NB4 (cell line): ENCODE results near the gene DSG3.
"Not testable (repeated sequence)": the region's sequence is repeated elsewhere in the genome, so short reads cannot be mapped to it uniquely, and the experiment has no call there.

Source experiments
- DNase-seq: peaks from one replicate; pipeline ENCODE4 v3.0.0; 2010; ENCODE audit warnings: low read depth
- H3K4me3 ChIP-seq: one replicate; pipeline ENCODE4 v1.5.1; 2011; ENCODE audit warnings: mild to moderate bottlenecking, low read depth, low read length, moderate library complexity
- MYC ChIP-seq: IDR thresholded peaks from 2 replicates; pipeline ENCODE4 v1.6.1; 2011; ENCODE audit warnings: low read depth, low read length
- POLR2A ChIP-seq: IDR thresholded peaks from 2 replicates; pipeline ENCODE4 v1.6.1; 2011; ENCODE audit warnings: mild to moderate bottlenecking; ENCODE audit not compliant: insufficient read length; ENCODE audit errors: extremely low read depth
- TF ChIP-seq, protein P1 (sequence below): IDR thresholded peaks from 2 replicates; pipeline ENCODE4 v1.6.1; 2011; ENCODE audit warnings: low read depth, low read length
- TF ChIP-seq, protein P2 (sequence below): IDR thresholded peaks from one replicate; pipeline ENCODE4 v1.5.1; 2012; ENCODE audit warnings: low read depth, low read length

DSG3 gene

DNA sequence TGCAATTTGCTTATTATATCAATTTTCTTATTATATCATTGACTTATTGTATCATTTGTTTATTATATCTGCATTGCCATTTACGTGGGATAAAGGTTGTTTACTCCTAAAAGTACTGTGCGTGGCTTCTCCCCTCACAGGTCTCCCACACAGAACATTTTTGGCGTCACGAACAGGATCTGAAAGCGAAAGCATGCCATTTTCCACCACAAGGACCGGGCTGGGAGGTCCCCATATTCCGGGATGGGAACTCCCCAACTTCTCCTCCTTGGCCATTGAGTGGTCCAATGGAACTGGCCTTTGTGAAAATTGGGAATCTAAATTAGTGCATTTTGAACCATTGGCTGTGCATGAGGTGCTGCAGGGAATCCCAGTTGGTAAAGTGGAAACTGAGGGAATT lies 45.6 kb downstream of the DSG3 start:
- no peak overlapping the region for H3K4me3 ChIP-seq
- TF ChIP-seq, protein P1, sequence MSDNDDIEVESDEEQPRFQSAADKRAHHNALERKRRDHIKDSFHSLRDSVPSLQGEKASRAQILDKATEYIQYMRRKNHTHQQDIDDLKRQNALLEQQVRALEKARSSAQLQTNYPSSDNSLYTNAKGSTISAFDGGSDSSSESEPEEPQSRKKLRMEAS = no peak
- TF ChIP-seq MYC (no peak), POLR2A (no peak)
- TF ChIP-seq, protein P2, sequence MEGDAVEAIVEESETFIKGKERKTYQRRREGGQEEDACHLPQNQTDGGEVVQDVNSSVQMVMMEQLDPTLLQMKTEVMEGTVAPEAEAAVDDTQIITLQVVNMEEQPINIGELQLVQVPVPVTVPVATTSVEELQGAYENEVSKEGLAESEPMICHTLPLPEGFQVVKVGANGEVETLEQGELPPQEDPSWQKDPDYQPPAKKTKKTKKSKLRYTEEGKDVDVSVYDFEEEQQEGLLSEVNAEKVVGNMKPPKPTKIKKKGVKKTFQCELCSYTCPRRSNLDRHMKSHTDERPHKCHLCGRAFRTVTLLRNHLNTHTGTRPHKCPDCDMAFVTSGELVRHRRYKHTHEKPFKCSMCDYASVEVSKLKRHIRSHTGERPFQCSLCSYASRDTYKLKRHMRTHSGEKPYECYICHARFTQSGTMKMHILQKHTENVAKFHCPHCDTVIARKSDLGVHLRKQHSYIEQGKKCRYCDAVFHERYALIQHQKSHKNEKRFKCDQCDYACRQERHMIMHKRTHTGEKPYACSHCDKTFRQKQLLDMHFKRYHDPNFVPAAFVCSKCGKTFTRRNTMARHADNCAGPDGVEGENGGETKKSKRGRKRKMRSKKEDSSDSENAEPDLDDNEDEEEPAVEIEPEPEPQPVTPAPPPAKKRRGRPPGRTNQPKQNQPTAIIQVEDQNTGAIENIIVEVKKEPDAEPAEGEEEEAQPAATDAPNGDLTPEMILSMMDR = no peak
- no peak for DNase-seq

DNA sequence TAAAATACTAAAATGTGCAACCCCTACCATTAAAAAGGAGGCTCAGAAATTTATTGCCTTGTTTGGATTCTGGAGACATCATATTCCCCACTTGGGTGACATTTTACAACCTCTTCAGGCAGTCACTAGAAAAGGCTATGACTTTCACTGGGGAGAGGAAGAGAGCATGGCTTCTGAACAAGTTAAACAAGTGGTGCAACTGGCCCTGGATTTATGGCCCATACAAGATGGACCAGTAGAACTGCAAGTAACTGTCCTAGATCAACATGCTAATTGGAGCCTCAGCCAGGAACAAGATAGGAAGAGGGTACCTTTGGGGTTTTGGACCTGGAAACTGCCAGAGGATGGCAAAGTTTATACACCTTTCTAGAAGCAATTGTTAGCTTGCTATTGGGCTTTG lies 46.4 kb downstream of the DSG3 start:
- DNase-seq = no peak

DNA sequence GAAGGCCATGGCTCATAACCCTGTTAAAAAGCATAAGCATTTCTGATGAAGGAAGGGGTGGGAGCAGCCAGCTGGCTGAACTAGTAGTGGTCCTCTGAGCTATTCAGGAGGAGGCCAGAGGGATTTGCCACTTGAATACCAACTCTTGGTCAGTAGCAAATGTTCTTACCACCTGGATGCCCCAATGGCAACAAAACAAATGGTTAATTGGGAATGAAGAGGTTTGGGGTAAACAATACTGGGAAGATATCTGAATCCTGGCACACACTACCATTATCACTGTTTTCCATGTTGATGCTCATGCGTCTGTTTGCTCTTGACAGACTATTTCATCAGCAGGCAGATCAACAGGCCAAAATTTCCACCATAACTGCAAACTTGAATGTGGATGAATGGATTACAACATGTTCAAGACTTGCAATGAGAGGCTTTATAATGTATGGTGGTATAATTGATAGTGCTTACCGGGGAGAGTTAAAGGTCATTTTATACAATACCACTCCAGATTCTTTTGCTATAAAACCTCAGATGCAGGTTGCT lies 47.2 kb downstream of the DSG3 start:
- H3K4me3 ChIP-seq = not testable (repeated sequence)

More for the DNA sequence above, 46.4 kb downstream of the DSG3 start:
- no peak overlapping the region for H3K4me3 ChIP-seq
- TF ChIP-seq, protein P1 = no peak
- TF ChIP-seq, protein P2 = no peak
- TF ChIP-seq POLR2A = no peak
- TF ChIP-seq MYC = no peak

DNA sequence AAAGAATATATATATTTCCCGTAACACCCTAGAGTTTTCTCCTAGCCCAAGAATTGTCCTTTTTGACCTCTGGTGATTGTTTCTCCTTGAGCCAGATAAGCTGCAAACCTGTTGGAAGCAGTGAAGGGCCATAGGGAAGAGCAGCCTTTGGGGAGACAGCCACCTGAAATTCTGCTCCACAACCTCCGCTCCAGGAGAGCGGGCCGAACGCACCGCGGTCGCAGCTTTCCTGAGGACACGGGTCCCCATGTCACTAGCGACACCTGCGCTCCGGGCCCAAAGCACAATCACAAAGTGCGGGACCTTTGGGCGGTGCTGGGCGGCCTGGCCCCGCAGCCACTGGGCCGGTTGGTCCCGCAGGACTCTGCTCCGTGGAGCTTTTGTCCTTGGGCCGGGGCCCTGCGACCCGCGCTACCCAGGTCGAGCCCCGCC lies 49.9 kb downstream of the DSG3 start:
- no peak overlapping the region for H3K4me3 ChIP-seq
- no peak for DNase-seq

More for the DNA sequence above, 47.2 kb downstream of the DSG3 start:
- DNase-seq = not testable (repeated sequence)

DNA sequence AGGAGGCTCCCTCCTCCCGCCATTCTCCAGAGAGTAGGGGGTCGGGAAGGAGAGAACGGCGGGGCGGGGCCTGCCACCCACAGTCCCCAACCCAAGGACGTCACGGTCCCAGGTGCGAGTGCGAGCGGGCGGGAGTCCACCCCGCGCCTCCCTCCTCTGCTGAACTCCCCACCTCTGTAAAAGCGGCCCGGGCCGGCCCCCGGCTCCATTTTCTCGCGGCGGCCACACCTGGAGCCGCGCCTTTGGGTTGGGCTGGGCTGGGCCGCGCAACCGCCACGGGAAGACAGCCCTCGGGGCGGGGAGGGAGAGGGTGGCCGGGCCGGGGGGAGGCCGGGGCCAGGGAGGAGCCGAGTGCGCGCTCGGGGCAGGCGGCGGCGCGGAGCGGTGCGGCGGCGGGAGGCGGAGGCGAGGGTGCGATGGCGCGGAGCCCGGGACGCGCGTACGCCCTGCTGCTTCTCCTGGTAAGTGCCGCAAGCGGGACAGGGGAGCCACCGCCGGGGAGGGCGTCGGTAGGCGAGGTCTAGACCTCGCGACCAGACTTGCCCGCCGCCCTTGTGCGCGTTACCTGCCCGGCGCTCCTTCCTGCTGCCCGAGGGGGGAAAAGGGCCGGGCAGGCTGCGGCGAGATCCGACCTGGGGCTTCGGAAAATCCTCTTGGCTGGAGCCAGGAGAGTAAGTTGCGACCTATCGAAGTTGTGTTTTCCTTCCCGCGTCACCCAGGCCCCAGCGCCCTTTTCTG lies 50.5 kb downstream of the DSG3 start, which contains the start of gene DSG2:
Gene DSG2, plus strand, starts transcription at position 342 of the 738 bp plus-strand sequence. Its CDS starts 75 bp downstream, at position 417.
- DNase-seq = peak; percentile 60
- TF ChIP-seq, protein P1 = no peak
- TF ChIP-seq MYC (no peak), POLR2A (no peak)
- TF ChIP-seq, protein P2 = no peak
- peak within 1 kb of the TSS; percentile 65 for H3K4me3 ChIP-seq

More for the DNA sequence above, 49.9 kb downstream of the DSG3 start:
- no peak for TF ChIP-seq MYC
- TF ChIP-seq, protein P2 = no peak
- TF ChIP-seq POLR2A = no peak
- TF ChIP-seq, protein P1 = no peak

DNA sequence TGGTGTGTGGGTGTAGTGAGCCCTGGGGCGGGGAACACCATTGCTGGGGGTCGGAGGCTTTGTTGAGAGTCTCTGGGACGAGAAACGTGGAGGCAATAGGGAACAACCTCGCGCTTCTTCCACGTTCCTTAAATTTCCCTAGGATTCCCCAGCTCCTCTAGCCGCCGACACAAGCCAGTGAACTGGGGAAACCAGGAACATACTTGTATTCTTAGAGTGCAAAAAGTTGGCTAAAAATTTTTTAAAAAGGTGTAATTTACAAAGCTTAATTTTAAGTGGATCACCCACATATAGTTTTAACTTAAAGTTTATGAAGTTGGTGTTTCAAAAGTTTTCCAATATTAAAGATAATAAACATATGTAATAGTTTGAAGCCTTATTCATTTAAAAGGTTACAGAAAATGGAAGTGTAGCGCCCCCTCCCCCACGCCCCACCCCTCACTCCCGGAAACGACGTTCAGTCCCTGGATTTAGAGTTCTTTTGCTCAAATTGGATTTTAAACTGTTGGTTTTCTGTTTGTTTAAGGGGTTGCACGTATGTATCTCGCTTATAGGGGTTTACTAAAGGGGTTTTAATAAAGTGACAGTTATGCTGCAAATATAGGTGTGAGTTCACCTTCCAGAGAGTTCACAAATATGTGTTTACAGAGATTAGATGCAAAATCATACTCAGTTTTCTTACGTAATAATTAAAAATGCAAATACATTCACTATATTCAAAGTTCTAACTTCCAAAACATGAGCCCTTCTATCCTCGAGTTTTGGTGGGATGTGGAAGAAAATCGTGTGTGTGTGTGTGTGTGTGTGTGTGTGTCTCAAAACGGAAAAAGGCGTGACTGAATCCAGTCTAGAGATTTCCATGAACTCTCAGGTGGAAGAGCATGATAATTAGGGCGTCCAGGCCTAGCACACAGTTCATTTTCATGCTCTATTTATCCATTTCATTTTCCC lies 51.3 kb downstream of the DSG3 start:
- TF ChIP-seq, protein P2 = no peak
- TF ChIP-seq, protein P1 = no peak
- TF ChIP-seq MYC = no peak
- TF ChIP-seq POLR2A = no peak
- H3K4me3 ChIP-seq = peak overlapping the region; percentile 65
- peak; percentile 20 for DNase-seq
